ENCODE data around the gene ZC3H18. TPM values are rescaled to one million over a fixed set of nuclear protein-coding genes. Genes with fewer than 3 reads are reported as not detected.

ZC3H18 gene
- total and polyA plus RNA-seq, 7 donors: 9.6 to 37.7 (median 16.1) TPM

GRCh38 chr16:88561485-88562359, 8.5 kb upstream of the ZC3H18 start:
- no peak for TF ChIP-seq POLR2AphosphoS5 (IDR thresholded peaks at IDR 0.05)
- no peak for TF ChIP-seq POLR2A (IDR thresholded peaks at IDR 0.05)
- no peak for TF ChIP-seq EP300 (IDR thresholded peaks at IDR 0.05)
- peak in 3 of 4 experiments; percentile 15 to 57 (median 46) for TF ChIP-seq CTCF (IDR thresholded peaks at IDR 0.05)
- H3K4me1 ChIP-seq: peaks cover 0 to 12% (median 8%) of the 10 kb centered on the region in 4 donors
- H3K36me3 ChIP-seq: no peaks in the 10 kb centered on the region
- 20 to 30% methylated on average over 24 of the region's 24 CpGs for WGBS, 2 donors
- H3K9me3 ChIP-seq: no peaks in the 10 kb centered on the region
- DNase-seq: no peak
- no peak overlapping the region for H3K27ac ChIP-seq
- H3K27me3 ChIP-seq: peaks cover 0 to 27% (median 0%) of the 10 kb centered on the region in 3 donors
- intact Hi-C loops (cut with DNase I): loop anchor here (1.0 kb wide), 1 partner anchor 118 kb away; no protein-coding TSS in a partner anchor
- H3K4me3 ChIP-seq: peak overlapping the region in 3 of 4 donors; percentile 11 to 42 (median 36)

DNA sequence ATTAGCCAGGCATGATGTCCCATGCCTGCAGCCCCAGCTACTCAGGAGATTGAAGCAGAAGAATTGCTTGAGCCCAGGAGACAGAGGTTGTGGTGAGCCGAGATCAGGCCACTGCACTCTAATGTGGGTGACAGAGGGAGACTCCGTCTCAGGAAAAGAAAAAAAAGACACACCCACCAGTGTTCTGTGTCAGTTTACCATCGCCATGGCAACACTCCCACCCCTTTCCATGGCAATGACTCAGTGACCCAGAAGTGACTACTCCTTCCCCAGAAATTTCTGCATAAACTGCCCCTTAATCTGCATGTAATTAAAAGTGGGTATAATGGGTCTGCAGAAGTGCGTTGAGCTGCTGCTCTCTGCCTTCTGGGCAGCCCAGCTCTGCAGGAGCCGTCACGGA, 4.0 kb upstream of the ZC3H18 start:
- no peak for DNase-seq
- Histone ChIP-seq H3K27me3 (no peaks in the 10 kb centered on the region), H3K4me1 (peaks cover 0 to 23% (median 13%) of the 10 kb centered on the region in 4 donors), H3K9me3 (no peaks in the 10 kb centered on the region), H3K4me3 (no peak overlapping the region), H3K36me3 (no peaks in the 10 kb centered on the region), H3K27ac (no peak overlapping the region)
- TF ChIP-seq POLR2A (IDR thresholded peaks at IDR 0.05): no peak
- TF ChIP-seq POLR2AphosphoS5 (IDR thresholded peaks at IDR 0.05): no peak
- no peak for TF ChIP-seq EP300 (IDR thresholded peaks at IDR 0.05)
- TF ChIP-seq CTCF (IDR thresholded peaks at IDR 0.05): no peak
- 66 to 81% methylated on average over 6 of the region's 6 CpGs for WGBS, 2 donors
- intact Hi-C loops (cut with DNase I): no loop called here

- no peaks in the 10 kb centered on the region for H3K27me3 ChIP-seq
- H3K9me3 ChIP-seq: no peaks in the 10 kb centered on the region
- H3K27ac ChIP-seq: peak overlapping the region; percentile 83 to 90 (median 86)
- peak overlapping the region; percentile 42 to 93 (median 78) for H3K4me3 ChIP-seq
- H3K4me1 ChIP-seq: peaks cover 0 to 29% (median 19%) of the 10 kb centered on the region in 4 donors
- intact Hi-C loops (cut with DNase I): no loop called here
- no peak for DNase-seq
- 89% methylated on average over 18 of the region's 18 CpGs for WGBS, 2 donors
- no peak for TF ChIP-seq EP300 (IDR thresholded peaks at IDR 0.05)
- no peak for TF ChIP-seq POLR2AphosphoS5 (IDR thresholded peaks at IDR 0.05)
- TF ChIP-seq CTCF (IDR thresholded peaks at IDR 0.05): no peak
- no peak for TF ChIP-seq POLR2A (IDR thresholded peaks at IDR 0.05)
- H3K36me3 ChIP-seq: no peaks in the 10 kb centered on the region
Measured at GRCh38 chr16:88568710-88569613, 1.2 kb upstream of the ZC3H18 start.

GRCh38 chr16:88569614-88569984, 604 bp upstream of the ZC3H18 start:
- Histone ChIP-seq H3K27ac (peak overlapping the region; percentile 83 to 90 (median 86)), H3K4me3 (peak overlapping the region; percentile 42 to 93 (median 78)), H3K4me1 (peaks cover 0 to 29% (median 19%) of the 10 kb centered on the region in 4 donors), H3K36me3 (no peaks in the 10 kb centered on the region), H3K9me3 (no peaks in the 10 kb centered on the region), H3K27me3 (no peaks in the 10 kb centered on the region)
- DNase-seq: no peak
- intact Hi-C loops (cut with DNase I): no loop called here
- 3 to 4% methylated on average over 28 of the region's 28 CpGs for WGBS, 2 donors
- TF ChIP-seq CTCF (IDR thresholded peaks at IDR 0.05) (no peak), POLR2AphosphoS5 (IDR thresholded peaks at IDR 0.05) (no peak), EP300 (IDR thresholded peaks at IDR 0.05) (no peak), POLR2A (IDR thresholded peaks at IDR 0.05) (no peak)
